GM19438 (cell line): ENCODE results near the gene WEE2.
"Not testable (repeated sequence)": the region's sequence is repeated elsewhere in the genome, so short reads cannot be mapped to it uniquely, and the experiment has no call there.

Experiments
- ATAC-seq: cut with Tn5 transposase; IDR thresholded peaks from one replicate; pipeline ENCODE4 v1.9.1; 2021; ENCODE audit warnings: low read depth; ENCODE audit not compliant: unreplicated experiment

The WEE2 gene

DNA sequence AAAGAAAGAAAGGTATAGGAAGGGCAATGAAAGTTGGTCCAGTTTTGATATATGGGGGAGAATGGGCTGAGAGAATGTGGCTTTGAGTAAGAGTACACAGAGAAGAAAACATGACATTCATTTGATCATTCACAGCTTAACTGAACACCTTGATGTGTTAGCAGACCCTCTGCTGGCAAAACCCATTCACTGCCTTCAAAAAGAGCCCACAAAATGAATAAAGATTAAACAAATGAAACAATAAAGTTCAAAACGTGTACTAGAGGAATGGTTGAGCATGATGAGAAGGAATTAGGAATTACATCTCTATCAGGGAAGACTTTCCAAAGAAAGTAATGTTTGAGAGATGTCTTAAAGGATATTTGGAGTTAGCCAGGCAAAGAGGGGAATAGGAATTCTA lies 2.1 kb downstream of the WEE2 start:
- ATAC-seq, result no peak

DNA sequence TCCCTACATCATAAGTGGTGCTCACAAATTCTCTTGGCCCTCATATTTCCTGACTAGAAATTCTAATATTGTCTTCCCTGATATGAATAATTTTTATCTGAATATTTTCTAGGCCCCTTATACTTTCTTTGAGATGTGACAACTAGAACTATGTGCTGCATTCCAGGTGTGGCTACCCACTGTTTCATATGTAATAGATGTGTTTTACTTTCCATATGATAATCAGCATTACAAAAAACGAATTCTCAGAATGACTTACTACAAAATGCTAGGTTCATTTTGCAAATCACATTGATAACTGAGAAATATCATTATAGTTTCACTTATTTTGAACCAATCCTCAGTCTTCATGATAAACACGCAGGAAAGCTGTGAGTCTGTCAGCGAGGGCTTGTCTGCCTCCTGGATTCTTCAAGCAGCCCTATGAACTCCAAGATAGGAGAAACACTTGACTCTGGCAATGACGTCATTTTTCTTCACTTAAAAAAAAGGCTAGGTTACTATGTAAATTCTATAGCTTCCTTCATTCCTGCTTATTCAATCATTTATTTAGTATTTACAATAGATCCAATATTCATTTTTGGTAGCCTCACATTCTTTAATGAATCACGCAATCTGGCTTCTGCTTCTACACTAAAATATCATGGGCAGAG lies 4.6 kb downstream of the WEE2 start:
- no peak for ATAC-seq

- no peak for ATAC-seq
Observed at GRCh38 chr7:141713890-141714289, 5.7 kb downstream of the WEE2 start.

DNA sequence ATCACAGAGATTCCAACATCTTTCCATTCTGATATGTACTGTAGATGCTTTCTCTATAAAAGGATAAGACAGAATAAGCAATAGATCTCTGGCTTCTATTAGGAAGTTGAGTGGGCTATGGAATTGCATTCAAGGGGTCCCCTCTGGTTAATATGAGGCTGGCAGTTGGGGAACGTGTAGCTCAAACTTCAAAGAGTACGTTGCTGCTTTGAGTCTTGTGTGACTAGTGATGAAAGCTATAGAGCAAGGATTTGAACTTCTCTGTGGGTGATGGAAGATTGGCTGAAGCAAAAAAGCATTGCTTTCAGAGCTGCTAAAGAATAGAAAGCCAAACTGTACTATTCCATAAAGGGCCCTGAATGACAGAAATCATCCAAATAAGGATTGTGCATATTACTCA lies 6.4 kb downstream of the WEE2 start:
- ATAC-seq, result no peak

GRCh38 chr7:141715018-141715417 lies 6.9 kb downstream of the WEE2 start:
- ATAC-seq, result no peak

DNA sequence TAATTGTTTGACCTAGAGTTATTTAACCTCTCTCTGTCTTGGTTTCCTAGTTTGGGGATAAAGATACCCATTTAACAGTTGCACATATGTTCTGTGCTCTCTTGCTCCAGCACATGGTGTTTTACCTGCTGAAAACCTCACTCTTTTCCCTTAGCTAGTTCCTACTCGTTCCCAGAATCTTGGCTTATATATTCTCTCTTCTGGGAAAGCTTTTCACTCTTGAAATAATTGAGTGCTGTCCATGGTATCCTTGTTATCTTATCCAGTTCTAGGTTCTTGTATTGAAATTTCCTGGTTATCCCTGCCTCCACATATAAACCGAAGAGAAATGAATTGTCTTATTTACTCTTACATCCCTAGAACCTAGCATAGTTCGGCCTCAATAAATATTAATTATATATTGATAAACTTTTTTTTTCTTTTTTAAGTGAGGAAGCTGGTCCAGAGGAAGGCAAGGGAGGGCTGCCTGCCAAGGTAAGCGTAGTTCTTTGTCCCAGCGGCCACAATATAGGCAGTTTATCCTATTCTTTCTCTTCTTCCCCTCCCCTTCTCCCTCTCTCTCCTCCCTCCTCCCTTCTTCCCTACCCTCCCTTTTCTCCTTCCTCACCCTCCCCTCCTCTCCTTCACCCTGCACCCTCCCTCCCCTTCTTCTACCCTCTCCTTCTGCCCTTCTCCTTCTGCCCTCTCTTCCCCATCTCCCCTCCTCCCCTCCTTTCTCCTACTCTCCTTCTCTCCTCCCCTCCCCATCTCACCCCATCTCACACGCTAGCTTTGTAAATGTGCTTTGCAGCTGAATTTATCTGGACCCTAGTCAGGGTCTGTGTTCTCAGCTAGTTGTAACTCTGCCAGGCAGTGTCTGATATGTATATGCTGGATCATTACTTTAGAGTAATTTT lies 7.9 kb downstream of the WEE2 start:
- ATAC-seq, result no peak

DNA sequence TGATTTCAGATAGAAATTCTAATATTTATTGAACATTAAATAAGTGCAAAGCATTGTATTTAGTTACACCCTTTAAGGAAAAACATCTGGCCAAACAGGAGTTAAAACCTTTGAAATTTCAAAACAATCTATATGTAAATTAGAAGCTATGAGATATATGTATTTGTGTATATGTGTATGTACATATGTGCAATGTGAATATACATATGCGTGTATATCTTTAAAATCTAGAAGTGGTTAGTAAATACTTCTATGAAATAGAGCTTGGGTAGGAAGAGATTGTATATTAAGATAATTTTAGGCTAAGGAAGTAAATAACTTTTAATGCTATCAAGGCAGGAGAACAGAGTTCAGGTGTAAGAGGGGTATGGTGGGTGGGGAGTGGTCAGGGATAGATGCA lies 9.3 kb downstream of the WEE2 start:
- no peak for ATAC-seq

DNA sequence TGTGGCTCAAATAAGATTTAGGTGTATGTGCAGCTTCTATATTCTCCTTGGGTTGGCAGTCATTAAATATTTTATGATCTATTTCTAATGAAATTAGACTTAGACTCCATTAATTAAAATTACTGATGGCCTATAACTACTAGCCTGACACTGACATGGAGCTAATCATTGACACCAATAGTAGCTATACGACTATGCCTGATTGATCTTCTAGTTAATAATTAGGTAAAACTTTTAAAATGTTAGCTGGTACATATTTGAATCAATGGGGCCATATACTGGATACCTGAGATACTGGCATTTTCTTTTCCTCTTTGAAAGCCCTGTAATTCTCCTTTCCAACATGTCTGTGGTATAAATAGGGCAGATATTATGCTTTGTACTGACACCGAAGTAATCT lies 14.4 kb downstream of the WEE2 start:
- no peak for ATAC-seq

- ATAC-seq, result no peak
Observed at GRCh38 chr7:141729020-141729419, 20.9 kb downstream of the WEE2 start.

- ATAC-seq, result no peak
Observed at GRCh38 chr7:141731476-141732149, 23.5 kb downstream of the WEE2 start.

DNA sequence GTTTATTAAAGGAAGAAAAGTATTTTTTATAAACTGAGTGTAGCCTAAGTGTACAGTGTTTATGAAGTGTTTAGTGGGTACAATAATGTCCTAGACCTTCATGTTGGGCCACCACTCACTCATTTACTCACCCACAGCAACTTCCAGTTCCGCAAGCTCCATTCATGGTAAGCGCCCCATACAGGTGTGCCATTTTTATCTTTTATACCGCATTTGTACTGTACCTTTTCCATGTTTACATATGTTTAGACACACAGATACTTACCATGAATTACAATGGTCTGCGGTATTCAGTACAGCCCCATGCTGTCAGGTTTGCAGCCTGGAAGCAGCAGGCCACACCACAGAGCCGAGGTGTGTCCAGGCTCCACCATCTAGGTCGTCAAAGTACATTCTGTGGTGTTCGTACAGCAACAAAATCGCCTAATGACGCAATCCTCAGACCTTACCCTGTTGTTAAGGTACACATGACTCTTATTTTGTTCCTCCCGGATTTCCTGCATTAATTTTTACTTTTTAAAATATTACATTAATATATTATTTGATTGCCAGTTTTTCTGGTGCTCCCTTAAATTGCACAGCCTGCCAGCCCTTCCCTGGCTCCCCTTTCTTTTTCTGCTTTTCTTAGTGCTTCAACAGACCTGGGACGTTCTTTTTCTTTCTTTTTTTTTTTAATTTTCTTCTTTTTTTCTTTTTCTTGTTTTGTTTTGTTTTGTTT lies 29.1 kb downstream of the WEE2 start:
- no peak for ATAC-seq

DNA sequence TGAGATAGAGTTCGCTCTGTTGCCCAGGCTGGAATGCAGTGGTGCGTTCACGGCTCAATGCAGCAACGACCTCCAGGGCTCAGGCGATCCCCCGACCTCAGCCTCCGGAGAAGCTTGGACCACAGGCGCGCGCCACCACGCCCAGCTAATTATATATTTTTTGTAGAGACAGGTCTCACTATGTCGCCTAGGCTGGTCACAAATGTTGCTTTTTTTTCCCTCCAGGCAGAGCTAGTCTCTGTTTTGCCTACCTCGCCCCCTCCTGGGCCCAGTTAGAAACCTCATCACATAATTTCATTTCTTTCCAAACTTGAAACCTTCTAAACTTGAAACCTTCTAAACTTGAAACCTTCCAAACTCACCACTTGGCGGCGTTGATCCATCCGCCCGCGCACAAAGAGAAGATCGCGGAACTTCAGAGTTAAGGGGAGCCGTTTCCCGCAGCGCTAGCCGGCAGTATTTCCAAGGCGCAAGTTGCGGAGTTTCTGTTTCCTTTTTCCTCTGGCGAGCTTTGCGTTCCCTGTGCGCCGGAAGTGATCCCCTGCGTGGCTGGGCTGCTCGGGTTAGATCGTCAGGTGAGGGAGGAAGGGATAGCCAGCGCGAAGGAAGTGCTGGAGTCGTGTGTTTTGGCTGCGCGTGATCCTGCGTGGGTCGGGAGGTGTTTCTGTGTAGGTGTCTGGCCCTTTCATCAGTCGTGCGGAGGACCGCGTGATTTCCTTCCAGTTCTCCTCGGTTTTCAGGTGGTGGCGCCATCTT lies 29.9 kb downstream of the WEE2 start, which contains the start of gene SSBP1:
Gene SSBP1, plus strand, starts transcription at position 523 of the 756 bp plus-strand sequence. CDS start 809 bp downstream, outside the sequence.
- peak; percentile 91 for ATAC-seq

- ATAC-seq, result peak; percentile 49
Observed at GRCh38 chr7:141738592-141739013, 30.4 kb downstream of the WEE2 start.

GRCh38 chr7:141739250-141739649 lies 31.1 kb downstream of the WEE2 start:
- ATAC-seq, result no peak

DNA sequence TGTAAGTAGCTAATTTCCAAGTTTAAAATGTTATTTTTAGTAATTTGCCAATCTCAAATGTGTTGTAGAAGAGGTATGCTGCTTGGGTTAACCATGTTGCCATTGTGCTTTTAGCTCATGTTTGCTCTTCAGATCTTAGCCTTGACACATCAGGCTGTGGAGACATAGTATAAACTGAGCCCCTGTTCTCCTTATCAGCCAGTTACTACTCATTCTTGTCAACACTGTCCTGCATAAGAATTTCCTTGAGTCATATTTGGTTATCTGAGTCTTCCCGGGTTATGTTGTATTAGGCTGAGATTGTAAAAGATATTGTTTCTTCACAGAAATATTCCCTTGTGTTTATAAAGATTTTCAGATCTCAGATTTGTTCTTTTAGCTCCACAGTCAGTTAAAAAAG lies 34.1 kb downstream of the WEE2 start:
- no peak for ATAC-seq

DNA sequence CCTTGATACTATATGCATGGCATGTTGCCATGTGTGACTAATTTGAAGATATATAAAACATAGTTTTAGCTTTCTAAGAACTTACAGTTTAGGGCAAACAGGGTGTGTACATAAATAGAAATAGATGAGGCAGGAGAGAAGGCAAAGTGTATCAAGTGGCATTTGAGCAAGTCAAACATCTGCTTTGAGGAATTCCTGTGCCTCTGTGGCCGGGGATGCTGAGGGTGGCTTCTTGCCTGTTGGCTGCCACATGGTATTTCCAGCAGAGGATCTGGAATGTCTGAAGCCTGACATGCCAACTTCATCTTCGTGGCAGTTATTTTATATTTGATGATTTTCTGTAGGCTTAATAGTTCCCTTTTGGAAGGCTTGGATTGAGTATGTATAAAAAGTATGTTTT lies 36.0 kb downstream of the WEE2 start:
- ATAC-seq, result no peak

DNA sequence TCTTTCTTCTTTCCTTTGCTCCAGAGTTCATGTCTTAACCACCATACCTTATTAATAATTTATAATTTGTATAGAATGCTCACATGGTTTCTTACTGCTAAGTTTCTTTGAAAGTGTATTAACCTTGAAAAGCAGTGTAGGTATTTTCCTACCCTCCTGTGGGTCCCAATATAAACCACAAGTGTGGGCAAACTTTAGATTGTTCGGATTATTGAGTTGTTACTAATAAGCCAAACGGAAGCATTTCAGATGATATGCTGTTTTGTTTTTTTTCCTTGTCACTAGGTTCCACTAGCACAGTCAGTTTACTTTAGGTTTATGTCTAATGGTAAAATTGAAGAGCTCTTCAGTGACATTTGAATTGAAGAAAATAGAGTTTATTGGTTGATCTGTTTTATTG lies 40.2 kb downstream of the WEE2 start:
- no peak for ATAC-seq

DNA sequence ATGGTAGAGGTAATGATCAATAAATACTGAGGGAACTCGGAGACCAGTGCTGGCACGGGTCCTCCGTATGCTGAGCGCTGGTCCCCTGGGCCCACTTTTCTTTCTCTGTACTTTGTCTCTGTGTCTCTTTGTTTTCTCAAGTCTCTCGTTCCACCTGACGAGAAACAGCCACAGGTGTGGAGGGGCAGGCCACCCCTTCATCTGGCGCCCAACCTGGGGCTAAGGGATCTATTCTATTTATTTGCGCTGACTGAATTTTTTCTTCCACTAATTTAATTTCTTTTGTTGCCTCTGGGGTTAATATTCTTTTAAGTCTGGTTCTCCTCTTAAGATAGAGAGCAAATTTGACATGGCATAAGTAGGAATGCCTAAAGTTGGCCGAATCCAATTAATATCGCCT lies 43.8 kb downstream of the WEE2 start:
- ATAC-seq, result not testable (repeated sequence)

- ATAC-seq, result no peak
Observed at GRCh38 chr7:141752634-141753033, 44.5 kb downstream of the WEE2 start.

- no peak for ATAC-seq
Observed at GRCh38 chr7:141754939-141755338, 46.8 kb downstream of the WEE2 start.
